Measurements from ENCODE around the gene COA3. TPM values are rescaled to one million over a fixed set of nuclear protein-coding genes. Genes with fewer than 3 reads are reported as not detected.

COA3 gene
- total RNA-seq, 1 donor from 2014 or later = 95.0 TPM

- peak overlapping the region; percentile 94 for H3K4me3 ChIP-seq (ENCODE audit: low read depth, low read length)
- DNase-seq (ENCODE audit: low read depth) = no peak
- TF ChIP-seq CTCF (conservative IDR thresholded peaks at IDR 0.05; ENCODE audit: low read depth, low read length) = no peak
These were observed 33.9 kb upstream of the COA3 start for GRCh38 chr17:42832213-42832933.

GRCh38 chr17:42830971-42831370 is 32.5 kb upstream of the COA3 start:
- TF ChIP-seq CTCF (conservative IDR thresholded peaks at IDR 0.05; ENCODE audit: low read depth, low read length) = no peak
- no peak for DNase-seq (ENCODE audit: low read depth)
- no peak overlapping the region for H3K4me3 ChIP-seq (ENCODE audit: low read depth, low read length)

- DNase-seq (ENCODE audit: low read depth) = no peak
- no peak overlapping the region for H3K4me3 ChIP-seq (ENCODE audit: low read depth, low read length)
- no peak for TF ChIP-seq CTCF (conservative IDR thresholded peaks at IDR 0.05; ENCODE audit: low read depth, low read length)
These were observed 29.0 kb upstream of the COA3 start for GRCh38 chr17:42827472-42827871.

GRCh38 chr17:42821176-42821575 is 22.7 kb upstream of the COA3 start:
- TF ChIP-seq CTCF (conservative IDR thresholded peaks at IDR 0.05; ENCODE audit: low read depth, low read length) = no peak
- no peak overlapping the region for H3K4me3 ChIP-seq (ENCODE audit: low read depth, low read length)
- no peak for DNase-seq (ENCODE audit: low read depth)

- peak; percentile 92 for TF ChIP-seq CTCF (conservative IDR thresholded peaks at IDR 0.05; ENCODE audit: low read depth, low read length)
- no peak for DNase-seq (ENCODE audit: low read depth)
These were observed 21.5 kb upstream of the COA3 start for GRCh38 chr17:42819939-42820535.

GRCh38 chr17:42818379-42818778 is 19.9 kb upstream of the COA3 start:
- no peak for DNase-seq (ENCODE audit: low read depth)
- no peak overlapping the region for H3K4me3 ChIP-seq (ENCODE audit: low read depth, low read length)
- TF ChIP-seq CTCF (conservative IDR thresholded peaks at IDR 0.05; ENCODE audit: low read depth, low read length) = no peak

More at GRCh38 chr17:42819939-42820535, 21.5 kb upstream of the COA3 start:
- no peak overlapping the region for H3K4me3 ChIP-seq (ENCODE audit: low read depth, low read length)

- no peak for TF ChIP-seq CTCF (conservative IDR thresholded peaks at IDR 0.05; ENCODE audit: low read depth, low read length)
- H3K4me3 ChIP-seq (ENCODE audit: low read depth, low read length) = no peak overlapping the region
- no peak for DNase-seq (ENCODE audit: low read depth)
These were observed 19.4 kb upstream of the COA3 start for GRCh38 chr17:42817866-42818265.

Data from epithelial cell of proximal tubule (primary cell).